Left ventricle myocardium inferior (tissue), 1 donor: ENCODE results near the gene PIPOX. TPM values are rescaled to one million over a fixed set of nuclear protein-coding genes. Genes with fewer than 3 reads are reported as not detected.

Experiments
- DNase-seq: peaks from one replicate; pipeline ENCODE4 v3.0.0-alpha.2; 2020
- H3K27ac ChIP-seq: fragments of 200-600 bp; replicated peaks from 2 replicates; pipeline ENCODE4 v1.8.0; 2021
- H3K27me3 ChIP-seq: fragments of 200-600 bp; 2 replicates; pipeline ENCODE4 v1.8.0; 2021; ENCODE audit warnings: low read depth
- H3K36me3 ChIP-seq: fragments of 200-600 bp; 2 replicates; pipeline ENCODE4 v1.8.0; 2021
- H3K4me1 ChIP-seq: fragments of 200-600 bp; 2 replicates; pipeline ENCODE4 v1.8.0; 2021
- H3K4me3 ChIP-seq: fragments of 200-600 bp; 2 replicates; pipeline ENCODE4 v1.8.0; 2021; ENCODE audit warnings: mild to moderate bottlenecking, moderate library complexity
- H3K9me3 ChIP-seq: fragments of 200-600 bp; replicated peaks from 2 replicates; pipeline ENCODE4 v1.8.0; 2021
- intact Hi-C: fragments of 100-400 bp; cut with micrococcal nuclease; formaldehyde crosslinking; loops from one replicate; pipeline ENCODE4 v1.11.0; 2022
- total RNA-seq: library from RNA; stranded (reverse); fragmentation: NEBNext Ultra II Directional; extraction: Animal tissue kit (Norgen Biotek cat#: 25700); gene quantifications from one replicate; pipeline ENCODE4 v1.2.1, GENCODE V29; 2021
- TF ChIP-seq, protein P1 (sequence below): fragments of 200-600 bp; IDR thresholded peaks from 2 replicates; pipeline ENCODE4 v1.8.0; 2021; ENCODE audit warnings: antibody characterized with exemption, mild to moderate bottlenecking, borderline replicate concordance
- donor health status: DM: no; HTN: yes; CAD: no; lungs with severe emphysema.

Gene PIPOX
- total RNA-seq, 1 donor from 2014 or later: 0.60 TPM

DNA sequence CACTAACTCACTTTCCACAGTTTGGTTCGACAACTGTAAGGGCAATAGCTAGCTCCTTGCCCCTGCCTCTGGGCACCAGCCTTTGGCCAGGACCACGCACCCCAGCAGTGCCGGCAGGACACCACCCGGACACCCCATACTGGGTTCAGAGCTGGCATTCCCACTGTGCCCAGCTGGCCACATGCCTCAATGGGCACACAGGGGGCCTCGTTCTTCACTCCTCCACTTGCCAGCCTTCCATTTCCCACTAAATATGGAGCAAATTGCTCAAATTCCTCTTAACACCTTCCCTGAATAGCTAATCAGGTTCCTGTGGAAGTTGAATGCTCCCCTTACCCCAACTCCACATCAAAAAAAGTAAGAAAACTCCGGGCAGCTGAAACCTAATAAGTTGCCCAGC, 52.5 kb downstream of the PIPOX start:
- peaks cover 100% of the 10 kb centered on the region for H3K36me3 ChIP-seq
- DNase-seq: no peak
- H3K9me3 ChIP-seq: no peaks in the 10 kb centered on the region
- intact Hi-C loops: no loop called here
- no peaks in the 10 kb centered on the region for H3K27me3 ChIP-seq
- H3K4me3 ChIP-seq: no peak overlapping the region
- H3K4me1 ChIP-seq: peaks cover 13% of the 10 kb centered on the region
- TF ChIP-seq, protein P1, sequence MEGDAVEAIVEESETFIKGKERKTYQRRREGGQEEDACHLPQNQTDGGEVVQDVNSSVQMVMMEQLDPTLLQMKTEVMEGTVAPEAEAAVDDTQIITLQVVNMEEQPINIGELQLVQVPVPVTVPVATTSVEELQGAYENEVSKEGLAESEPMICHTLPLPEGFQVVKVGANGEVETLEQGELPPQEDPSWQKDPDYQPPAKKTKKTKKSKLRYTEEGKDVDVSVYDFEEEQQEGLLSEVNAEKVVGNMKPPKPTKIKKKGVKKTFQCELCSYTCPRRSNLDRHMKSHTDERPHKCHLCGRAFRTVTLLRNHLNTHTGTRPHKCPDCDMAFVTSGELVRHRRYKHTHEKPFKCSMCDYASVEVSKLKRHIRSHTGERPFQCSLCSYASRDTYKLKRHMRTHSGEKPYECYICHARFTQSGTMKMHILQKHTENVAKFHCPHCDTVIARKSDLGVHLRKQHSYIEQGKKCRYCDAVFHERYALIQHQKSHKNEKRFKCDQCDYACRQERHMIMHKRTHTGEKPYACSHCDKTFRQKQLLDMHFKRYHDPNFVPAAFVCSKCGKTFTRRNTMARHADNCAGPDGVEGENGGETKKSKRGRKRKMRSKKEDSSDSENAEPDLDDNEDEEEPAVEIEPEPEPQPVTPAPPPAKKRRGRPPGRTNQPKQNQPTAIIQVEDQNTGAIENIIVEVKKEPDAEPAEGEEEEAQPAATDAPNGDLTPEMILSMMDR: no peak
- no peak overlapping the region for H3K27ac ChIP-seq

DNA sequence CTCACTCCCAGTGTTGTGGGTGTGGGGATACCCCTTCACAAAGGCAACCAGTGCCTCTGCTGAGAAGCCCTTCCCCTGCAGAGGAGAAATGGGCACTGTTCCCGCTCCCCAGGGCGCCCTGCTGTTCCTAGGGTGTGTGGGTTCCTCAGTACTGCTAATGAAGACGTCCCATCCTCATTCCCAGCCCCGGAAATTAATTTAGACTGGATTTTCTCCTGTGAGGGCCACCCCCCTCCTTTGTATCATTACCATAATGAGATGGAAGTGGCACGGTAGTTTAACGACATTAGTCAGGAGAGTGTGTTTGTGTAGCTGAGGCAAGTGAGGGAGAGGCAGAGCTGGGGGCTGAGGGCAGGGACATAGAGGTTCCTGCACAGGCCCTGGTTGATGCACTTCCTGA, 53.2 kb downstream of the PIPOX start:
- Histone ChIP-seq H3K36me3 (peaks cover 100% of the 10 kb centered on the region), H3K4me3 (no peak overlapping the region), H3K4me1 (peaks cover 6% of the 10 kb centered on the region), H3K27ac (no peak overlapping the region), H3K27me3 (no peaks in the 10 kb centered on the region), H3K9me3 (no peaks in the 10 kb centered on the region)
- DNase-seq: no peak
- intact Hi-C loops: no loop called here
- TF ChIP-seq, protein P1: no peak

DNA sequence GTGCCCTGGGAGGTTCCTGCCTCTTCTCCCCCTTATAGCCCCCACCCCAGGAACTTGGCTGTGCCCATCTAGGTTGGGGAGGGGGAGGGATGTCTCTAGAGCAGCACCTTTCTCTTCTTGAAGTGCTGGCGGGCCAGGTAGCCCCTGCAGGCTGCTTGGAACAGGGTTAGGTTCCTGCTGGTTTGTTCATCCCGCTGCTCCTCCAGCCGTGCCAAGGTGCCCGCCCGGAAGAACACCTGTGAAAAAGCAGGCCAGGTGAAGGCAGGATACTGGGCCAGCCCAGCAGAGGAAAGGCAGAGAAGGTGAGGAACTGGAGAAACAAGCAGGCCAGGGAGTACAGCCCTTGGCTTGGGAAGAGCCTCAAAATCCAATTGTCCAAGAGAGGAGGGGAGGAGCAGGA, 56.6 kb downstream of the PIPOX start:
- Histone ChIP-seq H3K36me3 (peaks cover 100% of the 10 kb centered on the region), H3K4me3 (no peak overlapping the region)
- no peak for DNase-seq

DNA sequence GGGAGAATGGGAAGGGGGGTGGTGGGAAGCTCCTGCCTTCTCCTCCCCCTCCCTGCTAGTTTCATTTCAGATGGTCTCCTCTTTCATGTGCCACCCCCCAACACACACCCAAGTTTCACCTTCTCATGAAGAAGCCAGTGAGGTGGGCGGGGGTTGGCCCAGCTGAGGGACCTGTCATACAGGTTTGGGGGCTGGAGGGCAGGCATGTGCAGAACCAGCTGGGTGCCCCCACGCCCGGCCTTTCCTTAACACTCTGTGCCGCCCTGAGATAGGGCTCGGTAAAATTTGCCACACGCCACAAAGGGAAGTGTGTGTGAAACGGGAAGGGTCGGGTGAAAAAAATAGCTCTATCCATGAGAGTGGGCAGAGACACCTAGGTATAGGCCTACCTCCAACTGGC, 57.4 kb downstream of the PIPOX start:
- no peak overlapping the region for H3K27ac ChIP-seq
- peaks cover 22% of the 10 kb centered on the region for H3K4me1 ChIP-seq
- peaks cover 100% of the 10 kb centered on the region for H3K36me3 ChIP-seq
- no peak overlapping the region for H3K4me3 ChIP-seq
- intact Hi-C loops: no loop called here
- H3K27me3 ChIP-seq: no peaks in the 10 kb centered on the region
- H3K9me3 ChIP-seq: no peaks in the 10 kb centered on the region
- TF ChIP-seq, protein P1: no peak
- no peak for DNase-seq

More for the DNA sequence above, 56.6 kb downstream of the PIPOX start:
- TF ChIP-seq, protein P1: no peak
- Histone ChIP-seq H3K27ac (no peak overlapping the region), H3K27me3 (no peaks in the 10 kb centered on the region), H3K4me1 (peaks cover 22% of the 10 kb centered on the region), H3K9me3 (no peaks in the 10 kb centered on the region)
- intact Hi-C loops: no loop called here

DNA sequence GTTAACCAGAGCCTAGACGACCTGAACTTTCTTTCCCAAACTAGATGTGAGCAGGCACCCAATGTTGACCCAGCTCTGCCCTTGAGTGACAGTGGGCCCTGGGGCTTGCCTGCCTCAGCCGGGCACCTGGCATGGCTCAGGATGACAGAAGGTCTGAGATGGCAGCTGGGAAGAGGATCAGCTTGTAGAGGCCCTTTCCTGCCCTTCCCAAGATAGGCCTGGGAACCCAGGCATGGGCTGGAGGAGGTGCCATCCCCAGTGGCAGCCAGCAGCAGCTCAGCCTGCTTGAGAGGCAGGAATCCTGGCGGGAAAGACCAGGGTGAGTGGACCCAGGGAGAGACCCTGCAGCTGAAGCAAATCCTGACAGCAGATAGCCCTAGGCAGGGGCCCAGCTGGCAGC, 59.1 kb downstream of the PIPOX start:
- intact Hi-C loops: no loop called here

More for the DNA sequence above, 59.1 kb downstream of the PIPOX start:
- no peak for DNase-seq
- Histone ChIP-seq H3K9me3 (no peaks in the 10 kb centered on the region), H3K27ac (peak overlapping the region; percentile 58), H3K4me3 (no peak overlapping the region), H3K36me3 (peaks cover 100% of the 10 kb centered on the region), H3K4me1 (peaks cover 22% of the 10 kb centered on the region), H3K27me3 (no peaks in the 10 kb centered on the region)
- TF ChIP-seq, protein P1: no peak
